CD14-positive monocyte (primary cell): Measurements from ENCODE around the gene LYPLA2. TPM values are rescaled to one million over a fixed set of nuclear protein-coding genes. Genes with fewer than 3 reads are reported as not detected.
A peak's percentile ranks its signal among the peaks of the same experiment; 100 is the strongest.

Experiments
- DNase-seq, 3 donors: peaks; one replicate each; pipeline ENCODE4 v3.0.0-alpha.2; 2011 to 2022
- H2AFZ ChIP-seq: 2 replicates; pipeline ENCODE4 v1.6.0; 2012; ENCODE audit warnings: mild to moderate bottlenecking, low read depth, low read length, inconsistent platforms; ENCODE audit not compliant: insufficient read depth, poor library complexity, severe bottlenecking
- H3K27ac ChIP-seq, 2 donors: 1 replicate in 1 of 2; 2 replicates in 1 of 2; pipeline ENCODE4 v1.5.1; 2012 to 2013; ENCODE audit warnings: low read length in 2 of 2, control low read depth in 1 of 2, inconsistent platforms in 1 of 2, low read depth in 1 of 2, mild to moderate bottlenecking in 1 of 2
- H3K27me3 ChIP-seq, 2 donors: one replicate each; pipeline versions ENCODE4 v1.6.0 to v1.6.1; 2011 to 2013; ENCODE audit warnings: low read length in 2 of 2; ENCODE audit not compliant: control insufficient read depth in 2 of 2, insufficient read depth in 2 of 2
- H3K36me3 ChIP-seq, 2 donors: replicated peaks in 1 of 2; 1 replicate in 1 of 2; 2 replicates in 1 of 2; pipeline versions ENCODE4 v1.5.1 to v1.6.1; 2012 to 2013; ENCODE audit warnings: low read length in 2 of 2, control low read depth in 1 of 2, inconsistent platforms in 1 of 2, mild to moderate bottlenecking in 1 of 2; ENCODE audit not compliant: insufficient read depth in 2 of 2, control insufficient read depth in 1 of 2
- H3K4me1 ChIP-seq, 2 donors: 1 replicate in 1 of 2; 2 replicates in 1 of 2; pipeline versions ENCODE4 v1.5.1 to v1.6.1; 2012 to 2013; ENCODE audit warnings: low read length in 2 of 2, control low read depth in 1 of 2, inconsistent platforms in 1 of 2, mild to moderate bottlenecking in 1 of 2, moderate library complexity in 1 of 2; ENCODE audit not compliant: insufficient read depth in 2 of 2, control insufficient read depth in 1 of 2
- H3K4me2 ChIP-seq: replicated peaks from 2 replicates; pipeline ENCODE3; 2012; ENCODE audit warnings: low read length, moderate library complexity, mild to moderate bottlenecking; ENCODE audit not compliant: poor library complexity, severe bottlenecking; ENCODE audit errors: extremely low read depth
- H3K4me3 ChIP-seq, 3 experiments: fragments of 200-600 bp in 1 of 3; sonication (generic) in 1 of 3; replicated peaks in 1 of 3; 1 replicate in 2 of 3; 2 replicates in 1 of 3; pipeline ENCODE4 v1.5.1; 2011 to 2013; ENCODE audit warnings: low read length in 3 of 3, mild to moderate bottlenecking in 3 of 3, control low read depth in 2 of 3, low read depth in 2 of 3, inconsistent platforms in 1 of 3, moderate library complexity in 1 of 3
- H3K79me2 ChIP-seq: 2 replicates; pipeline ENCODE4 v1.6.0; 2012; ENCODE audit warnings: mild to moderate bottlenecking, control low read depth, inconsistent platforms, low read length, moderate library complexity; ENCODE audit not compliant: insufficient read depth
- H3K9ac ChIP-seq: 2 replicates; pipeline ENCODE4 v1.6.0; 2017; ENCODE audit warnings: low read length, mild to moderate bottlenecking; ENCODE audit not compliant: insufficient read depth, poor library complexity, severe bottlenecking
- H3K9me3 ChIP-seq, 2 donors: replicated peaks in 1 of 2; 1 replicate in 1 of 2; 2 replicates in 1 of 2; pipeline versions ENCODE4 v1.5.1 to v1.6.1; 2012 to 2013; ENCODE audit warnings: low read length in 2 of 2, control low read depth in 1 of 2; ENCODE audit not compliant: control insufficient read depth in 1 of 2, insufficient read depth in 1 of 2
- H4K20me1 ChIP-seq: 2 replicates; pipeline ENCODE4 v1.6.0; 2012; ENCODE audit warnings: mild to moderate bottlenecking, low read length, control low read depth, moderate library complexity; ENCODE audit not compliant: insufficient read depth
- H3K27ac Mint-ChIP-seq, 7 donors: one replicate each; pipeline ENCODE4 v1.8.0; 2020; ENCODE audit warnings: mild to moderate bottlenecking in 7 of 7, mixed read lengths in 7 of 7, moderate library complexity in 6 of 7, inconsistent platforms in 2 of 7
- H3K27me3 Mint-ChIP-seq, 3 donors: one replicate each; pipeline ENCODE4 v1.8.0; 2021 to 2022; ENCODE audit warnings: low read depth in 3 of 3, mild to moderate bottlenecking in 3 of 3, mixed read lengths in 3 of 3, moderate library complexity in 3 of 3, inconsistent platforms in 1 of 3
- H3K36me3 Mint-ChIP-seq, 2 donors: one replicate each; pipeline ENCODE4 v1.8.0; 2020; ENCODE audit warnings: mixed read lengths in 2 of 2, inconsistent platforms in 1 of 2, mild to moderate bottlenecking in 1 of 2
- H3K4me1 Mint-ChIP-seq: one replicate; pipeline ENCODE4 v1.8.0; 2020; ENCODE audit warnings: mild to moderate bottlenecking, mixed read lengths
- H3K4me3 Mint-ChIP-seq, 2 donors: one replicate each; pipeline ENCODE4 v1.8.0; 2020; ENCODE audit warnings: mild to moderate bottlenecking in 2 of 2, mixed read lengths in 2 of 2, moderate library complexity in 1 of 2
- H3K9me3 Mint-ChIP-seq, 7 donors: one replicate each; pipeline ENCODE4 v1.8.0; 2020 to 2022; ENCODE audit warnings: mixed read lengths in 7 of 7, mild to moderate bottlenecking in 6 of 7, moderate library complexity in 6 of 7, inconsistent platforms in 2 of 7
- WGBS: methylation state at CpG from one replicate; pipeline ENCODE4 v1.1.5; 2013; ENCODE audit warnings: missing lambda C conversion rate; ENCODE audit not compliant: insufficient coverage; 5-methylcytosine and 5-hydroxymethylcytosine counted together
- intact Hi-C, 2 donors: fragments of 100-400 bp; cut with micrococcal nuclease; formaldehyde crosslinking; loops; one replicate each; pipeline versions ENCODE4 v1.15.0 to v1.15.1; 2023
- polyA minus RNA-seq: library from RNA; depleted of rRNA, polyadenylated mRNA; stranded (reverse); fragments of >200 nt; gene quantifications from 2 replicates; pipeline ENCODE4 v1.2.3, GENCODE V29; 2012
- polyA plus RNA-seq, 3 donors: library from polyadenylated mRNA; depleted of rRNA in 1 of 3; unstranded in 2 of 3; stranded (reverse) in 1 of 3; fragments of 300-500 nt in 2 of 3; fragments of >200 nt in 1 of 3; fragmentation: Illumina TruSeq in 2 of 3; gene quantifications; 1 replicate in 2 of 3; 2 replicates in 1 of 3; pipeline ENCODE4 v1.2.3, GENCODE V29; 2012 to 2021
- total RNA-seq, 12 experiments: library from RNA in 1 of 12; stranded (reverse) in 1 of 12; fragments of 120-200 nt in 1 of 12; gene quantifications; one replicate each; pipeline ENCODE4 v1.2.4 and lab custom pipeline; 2013 to 2026; ENCODE audit warnings: mixed read lengths in 6 of 12, inconsistent platforms in 1 of 12
- TF ChIP-seq, protein P1 (sequence below): fragments of 200-600 bp; IDR thresholded peaks from one replicate; pipeline ENCODE4 v1.8.0; 2022; ENCODE audit warnings: antibody characterized with exemption, mild to moderate bottlenecking

Gene LYPLA2
- total RNA-seq (2013), result 49.9 TPM
- 10 to 100 TPM; 68.3 to 86.7 (median 74.1) TPM for polyA plus RNA-seq
- 46.0 and 63.1 TPM in 2 replicates for polyA minus RNA-seq
- 14.4 to 37.2 (median 25.5) reads per million in 11 experiments for total RNA-seq (lab: John Stamatoyannopoulos, UW)

- Histone ChIP-seq H3K4me3 (peak within 1 kb of the TSS; percentile 52 to 85 (median 79)), H3K9ac (peak within 1 kb of the TSS; percentile 70), H3K27ac (peak within 1 kb of the TSS; percentile 49 to 87), H3K4me2 (peak within 1 kb of the TSS; percentile 89), H4K20me1 (peaks cover 19% of the 10 kb centered on the region), H3K4me1 (peaks cover 22 to 34% of the 10 kb centered on the region in 2 donors), H3K27me3 (no peaks in the 10 kb centered on the region), H2AFZ (peak within 1 kb of the TSS; percentile 87), H3K79me2 (peaks cover 31% of the 10 kb centered on the region), H3K36me3 (peaks cover 38 to 62% of the 10 kb centered on the region in 2 donors), H3K9me3 (no peaks in the 10 kb centered on the region)
- TF ChIP-seq, protein P1, sequence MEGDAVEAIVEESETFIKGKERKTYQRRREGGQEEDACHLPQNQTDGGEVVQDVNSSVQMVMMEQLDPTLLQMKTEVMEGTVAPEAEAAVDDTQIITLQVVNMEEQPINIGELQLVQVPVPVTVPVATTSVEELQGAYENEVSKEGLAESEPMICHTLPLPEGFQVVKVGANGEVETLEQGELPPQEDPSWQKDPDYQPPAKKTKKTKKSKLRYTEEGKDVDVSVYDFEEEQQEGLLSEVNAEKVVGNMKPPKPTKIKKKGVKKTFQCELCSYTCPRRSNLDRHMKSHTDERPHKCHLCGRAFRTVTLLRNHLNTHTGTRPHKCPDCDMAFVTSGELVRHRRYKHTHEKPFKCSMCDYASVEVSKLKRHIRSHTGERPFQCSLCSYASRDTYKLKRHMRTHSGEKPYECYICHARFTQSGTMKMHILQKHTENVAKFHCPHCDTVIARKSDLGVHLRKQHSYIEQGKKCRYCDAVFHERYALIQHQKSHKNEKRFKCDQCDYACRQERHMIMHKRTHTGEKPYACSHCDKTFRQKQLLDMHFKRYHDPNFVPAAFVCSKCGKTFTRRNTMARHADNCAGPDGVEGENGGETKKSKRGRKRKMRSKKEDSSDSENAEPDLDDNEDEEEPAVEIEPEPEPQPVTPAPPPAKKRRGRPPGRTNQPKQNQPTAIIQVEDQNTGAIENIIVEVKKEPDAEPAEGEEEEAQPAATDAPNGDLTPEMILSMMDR, result no peak
- Mint-ChIP-seq H3K4me1 (peaks cover 24% of the 10 kb centered on the region), H3K4me3 (peak within 1 kb of the TSS; percentile 93 to 98), H3K27me3 (no peaks in the 10 kb centered on the region), H3K36me3 (peaks cover 38 to 59% of the 10 kb centered on the region in 2 donors), H3K27ac (peak within 1 kb of the TSS; percentile 86 to 98 (median 93)), H3K9me3 (peaks cover 0 to 3% (median 0%) of the 10 kb centered on the region in 7 donors)
- intact Hi-C loops, result no loop called here
- DNase-seq, result peak; percentile 85 to 93 (median 91)
- WGBS, result under 1% methylated on average over 43 of the region's 47 CpGs
These were observed at the start of gene LYPLA2 for GRCh38 chr1:23790696-23791515. TSS of gene LYPLA2 (plus strand) at chr1:23791145. CDS start at chr1:23792683, 1,538 bp downstream.

DNA sequence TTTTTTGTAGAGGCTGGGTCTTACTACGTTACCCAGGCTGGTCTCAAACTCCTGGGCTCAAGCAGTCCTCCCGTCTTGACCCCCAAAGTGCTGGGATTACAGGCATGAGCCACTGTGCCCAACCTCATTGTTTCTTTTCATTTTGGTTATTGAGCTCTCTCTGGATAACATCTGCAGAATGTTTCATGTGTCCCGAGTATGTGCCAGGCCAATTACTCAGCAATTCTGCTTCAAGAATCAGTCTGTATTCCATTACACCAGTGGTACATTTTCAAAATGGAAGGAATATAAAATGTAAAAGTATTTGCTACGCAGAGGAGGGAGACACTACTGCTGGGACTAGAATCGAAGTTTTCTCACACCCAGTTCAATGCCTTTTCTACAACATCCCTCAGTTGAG, 49.3 kb upstream of the LYPLA2 start:
- peaks cover 0 to 4% (median 2%) of the 10 kb centered on the region in 3 donors for H3K27me3 Mint-ChIP-seq

More for the DNA sequence above, 49.3 kb upstream of the LYPLA2 start:
- TF ChIP-seq, protein P1, result no peak
- H3K27ac Mint-ChIP-seq, result no peak overlapping the region
- Histone ChIP-seq H3K79me2 (peaks cover 34% of the 10 kb centered on the region), H3K4me1 (peaks cover 16 to 27% of the 10 kb centered on the region in 2 donors), H3K9me3 (no peaks in the 10 kb centered on the region), H3K27me3 (no peaks in the 10 kb centered on the region), H2AFZ (no peak overlapping the region), H3K27ac (no peak overlapping the region), H3K9ac (no peak overlapping the region), H3K36me3 (peaks cover 0 to 11% of the 10 kb centered on the region in 2 donors), H3K4me3 (no peak overlapping the region), H3K4me2 (no peak overlapping the region), H4K20me1 (peaks cover 30% of the 10 kb centered on the region)
- H3K36me3 Mint-ChIP-seq, result peaks cover 4 to 10% of the 10 kb centered on the region in 2 donors
- WGBS, result 87% methylated on average over 3 of the region's 5 CpGs
- H3K4me3 Mint-ChIP-seq, result peak overlapping the region in 1 of 2 donors; percentile 13
- H3K4me1 Mint-ChIP-seq, result peaks cover 25% of the 10 kb centered on the region
- intact Hi-C loops, result loop anchor here (5.0 to 10.0 kb wide), 2 partner anchors 49 to 187 kb away; partner anchors contain the start of genes ID3 (in 1 of the 2) and RPL11 (in 1 of the 2)
- no peak for DNase-seq
- H3K9me3 Mint-ChIP-seq, result no peaks in the 10 kb centered on the region
